Stimulated activated CD8-positive, alpha-beta memory T cell treated with anti-CD3 and anti-CD28 coated beads, Interleukin-15, amount 100 ng/mL, for 4 hours (primary cell): ENCODE measurements around the gene TAF1B.
"Not testable (repeated sequence)": the region's sequence is repeated elsewhere in the genome, so short reads cannot be mapped to it uniquely, and the experiment has no call there.

Experiments used
- DNase-seq, 2 donors: peaks; one replicate each; pipeline ENCODE4 v3.0.0-alpha.2; 2020; ENCODE audit warnings: low read depth in 2 of 2

Gene TAF1B

DNA sequence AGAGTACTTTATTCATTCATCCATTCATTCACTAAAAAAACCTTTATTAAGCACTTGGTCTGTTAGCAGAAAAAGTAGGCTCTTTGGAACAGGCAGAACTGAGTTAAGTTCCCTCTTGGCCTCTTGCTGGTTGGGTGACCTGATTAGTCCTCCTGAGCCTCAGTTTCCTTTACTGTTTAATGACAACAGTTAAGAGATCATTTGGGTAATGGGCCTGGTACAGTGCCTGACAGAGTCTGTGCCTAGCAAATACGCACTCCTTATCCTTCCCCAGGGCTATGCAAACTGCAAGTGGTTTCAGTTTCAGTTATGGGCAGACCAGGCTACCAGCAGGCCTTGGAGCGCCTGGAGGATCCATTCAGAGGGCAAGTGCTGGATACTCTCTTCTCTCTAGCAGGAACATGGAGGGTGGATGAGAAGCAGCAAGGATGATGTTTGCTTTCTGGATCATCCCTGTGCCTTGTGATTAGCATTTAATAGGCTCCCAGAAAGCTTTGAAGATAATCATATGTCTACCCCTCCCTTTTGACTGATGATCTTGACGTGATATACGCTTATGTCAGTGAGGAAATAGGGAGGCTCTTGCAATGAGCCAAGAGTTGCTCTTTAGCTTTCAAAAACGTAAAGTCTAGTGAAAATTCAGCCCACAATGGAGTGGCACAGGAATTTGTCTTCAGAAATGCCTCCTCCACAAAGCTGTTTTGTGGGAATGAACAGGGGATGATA, 12.4 kb upstream of the TAF1B start:
- no peak for DNase-seq

DNA sequence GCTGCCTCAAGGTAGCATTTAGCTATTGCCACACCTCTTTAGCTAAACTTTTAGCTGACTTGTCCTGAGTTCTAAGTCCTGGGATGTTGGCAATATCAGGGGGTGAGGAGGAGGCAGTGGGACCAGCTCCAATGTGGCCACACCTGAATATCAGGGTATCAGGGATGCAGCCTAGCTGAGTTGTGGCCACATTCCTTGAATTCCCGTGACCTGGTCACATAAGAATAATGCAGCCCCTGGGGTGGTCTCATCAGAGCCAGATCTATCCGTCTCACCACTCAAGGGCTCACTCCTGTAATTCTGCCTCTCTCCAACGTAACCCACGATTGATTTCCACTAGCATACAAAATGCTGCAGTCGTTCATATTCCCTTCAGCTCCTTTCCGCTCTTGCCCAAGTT, 11.6 kb upstream of the TAF1B start:
- no peak for DNase-seq

DNA sequence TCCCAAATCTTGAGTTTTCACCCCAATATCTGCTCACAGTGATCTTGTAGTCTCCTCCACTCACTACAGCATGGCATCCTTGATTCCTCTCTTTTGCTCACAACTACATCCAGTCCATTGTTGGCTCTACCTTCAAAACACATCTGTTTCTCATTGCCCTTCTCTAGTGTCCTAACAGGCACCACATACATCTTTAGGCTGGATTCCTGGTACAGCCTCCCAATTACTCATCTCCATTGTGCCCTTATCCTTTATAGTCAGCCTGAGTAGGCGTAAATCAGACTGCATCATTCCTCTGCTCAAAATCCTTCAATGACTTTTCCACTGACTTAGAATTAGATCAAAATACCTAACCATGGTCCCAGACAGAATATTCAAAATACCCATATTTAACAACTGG, 10.7 kb upstream of the TAF1B start:
- no peak for DNase-seq

DNA sequence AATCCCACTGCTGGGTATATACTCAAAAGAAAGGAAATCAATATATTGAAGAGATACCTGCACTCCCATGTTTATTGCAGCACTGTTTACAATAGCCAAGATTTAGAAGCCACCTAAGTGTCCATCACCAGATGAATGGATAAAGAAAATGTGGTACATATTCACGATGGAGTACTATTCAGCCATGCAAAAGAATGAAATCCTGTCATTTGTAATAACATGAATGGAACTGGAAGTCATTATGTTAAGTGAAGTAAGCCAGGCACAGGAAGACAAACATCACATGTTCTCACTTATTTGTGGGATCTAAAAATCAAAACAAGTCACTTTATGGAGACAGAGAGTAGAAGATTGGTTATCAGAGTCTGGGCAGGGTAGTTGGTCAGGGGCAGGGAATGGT, 8.2 kb upstream of the TAF1B start:
- DNase-seq: not testable (repeated sequence)

DNA sequence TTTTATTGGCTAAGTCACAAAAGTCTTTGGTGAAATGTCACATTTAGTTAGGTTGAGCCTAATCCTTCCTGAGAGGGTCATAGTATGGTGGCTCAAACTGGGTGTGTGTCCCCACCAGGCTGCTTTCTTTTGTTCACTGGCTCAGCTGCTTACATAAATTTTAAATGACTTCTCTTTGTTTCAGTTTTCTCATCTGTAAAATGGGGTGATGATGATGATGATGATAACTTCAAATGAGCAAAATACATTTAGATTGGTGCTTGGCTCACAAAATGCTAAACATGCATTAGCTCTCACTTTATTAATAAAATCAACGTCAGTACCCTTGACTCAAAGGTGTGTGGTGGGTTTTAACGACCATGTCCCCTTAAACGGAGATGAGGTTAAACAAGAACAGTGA, 7.2 kb upstream of the TAF1B start:
- no peak for DNase-seq

DNA sequence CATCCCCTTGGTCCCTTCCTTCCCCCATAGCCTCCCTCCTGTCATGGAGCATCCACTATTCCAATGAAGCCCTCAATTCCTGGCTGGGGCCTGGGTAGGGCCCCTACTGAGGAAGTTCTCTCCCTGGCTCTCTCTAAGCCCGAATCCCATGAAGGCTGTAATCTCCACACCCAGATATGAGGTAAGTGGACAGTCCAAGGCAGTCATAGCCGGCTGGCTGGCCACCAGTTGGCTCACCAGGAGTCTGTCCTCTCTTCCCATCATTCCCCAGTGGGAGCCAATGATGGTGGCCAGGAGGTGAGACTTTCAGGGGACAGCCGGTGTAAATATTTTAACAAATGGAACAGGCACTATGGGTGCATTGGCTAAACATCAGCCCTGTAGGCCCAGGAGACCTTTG, 6.8 kb upstream of the TAF1B start:
- no peak for DNase-seq

DNA sequence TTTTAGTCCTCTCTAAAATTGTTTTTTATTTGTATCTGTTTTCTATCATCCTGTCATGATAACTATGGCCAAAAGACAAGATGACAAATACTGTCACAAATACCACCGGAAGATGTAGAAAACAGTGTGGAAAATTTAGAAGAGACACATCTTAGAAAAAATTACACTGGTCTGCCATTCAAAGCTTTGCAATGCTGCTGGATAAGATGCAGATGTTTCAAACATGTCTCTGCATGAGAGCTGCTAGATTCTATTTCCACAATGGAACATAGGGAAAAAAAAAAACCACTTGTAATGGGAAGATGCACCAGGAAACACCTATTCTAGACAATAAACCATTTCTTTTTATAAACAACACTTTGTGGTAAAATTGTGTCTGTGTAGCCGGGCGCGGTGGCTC, 5.8 kb upstream of the TAF1B start:
- no peak for DNase-seq

DNA sequence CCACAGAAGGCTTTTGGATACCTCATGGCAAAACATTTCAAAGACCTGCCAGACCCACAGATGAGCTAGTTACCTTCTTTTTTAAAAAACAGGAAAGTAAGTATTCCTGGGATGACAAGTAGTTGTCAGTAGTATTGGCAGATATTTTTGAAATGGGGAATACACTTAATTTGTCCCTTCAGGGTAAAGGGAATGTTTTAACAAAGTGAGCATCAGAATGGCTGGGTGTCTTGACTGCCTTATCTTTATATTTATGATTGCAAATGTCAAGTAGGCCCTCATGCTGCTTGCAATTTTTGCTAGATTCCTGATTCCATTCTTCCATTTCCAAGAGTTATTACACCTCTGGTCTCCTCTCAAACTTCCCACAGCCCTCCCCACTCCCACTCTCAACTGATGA, 4.9 kb upstream of the TAF1B start:
- DNase-seq: no peak

DNA sequence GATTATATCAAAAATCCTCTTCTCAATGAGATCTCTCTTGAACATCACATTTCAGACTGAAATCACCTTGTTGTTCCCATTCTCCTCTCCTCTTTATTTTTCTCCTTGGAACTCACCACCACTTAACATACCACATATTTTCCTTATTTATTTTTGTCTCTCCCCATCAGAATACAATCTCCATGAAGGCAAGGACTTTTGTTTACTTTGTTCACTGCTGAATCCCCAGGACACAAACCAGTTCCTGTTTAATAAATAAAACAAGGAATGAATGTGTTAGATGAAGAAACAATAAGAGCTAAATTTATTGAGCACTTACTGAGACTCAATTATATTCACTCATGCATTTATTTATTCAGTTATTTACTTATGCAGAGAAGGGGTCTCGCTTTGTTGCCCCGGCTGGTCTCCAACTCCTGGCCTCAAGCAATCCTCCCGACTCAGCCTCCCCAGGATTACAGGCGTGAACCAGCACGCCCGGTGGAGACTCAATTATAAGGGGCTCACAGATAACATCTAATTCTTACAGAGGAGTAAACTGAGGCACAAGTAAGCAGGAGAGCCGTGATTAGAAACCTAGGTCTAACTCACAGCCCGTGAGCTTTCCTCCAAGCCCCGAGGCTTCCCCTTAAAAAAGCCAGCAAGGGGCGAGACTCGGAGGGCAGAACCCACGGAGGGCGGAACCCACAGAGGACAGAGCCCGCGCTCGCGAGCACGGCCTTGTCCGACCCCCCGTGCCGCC, 616 bp upstream of the TAF1B start:
- no peak for DNase-seq

DNA sequence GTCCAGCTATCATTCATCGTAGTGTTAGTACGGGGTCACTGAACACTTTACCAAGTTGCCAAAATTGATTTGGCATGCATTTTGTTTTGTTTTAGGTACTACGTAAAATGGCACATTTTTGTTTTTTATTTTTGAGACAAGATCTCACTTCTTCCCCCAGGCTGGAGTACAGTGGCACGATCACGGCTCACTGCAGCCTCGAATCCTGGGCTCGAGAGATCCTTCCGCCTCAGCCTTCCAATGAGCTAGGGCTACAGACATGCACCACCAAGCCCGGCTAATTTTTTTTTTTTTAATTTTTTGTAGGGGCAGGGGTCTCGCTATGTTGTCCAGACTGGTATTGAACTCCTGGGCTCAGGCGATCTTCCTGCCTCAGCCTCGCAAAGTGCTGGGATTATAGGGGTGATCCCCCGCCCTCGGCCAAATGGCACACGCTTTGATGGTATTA, 786 bp downstream of the TAF1B start:
- no peak for DNase-seq

DNA sequence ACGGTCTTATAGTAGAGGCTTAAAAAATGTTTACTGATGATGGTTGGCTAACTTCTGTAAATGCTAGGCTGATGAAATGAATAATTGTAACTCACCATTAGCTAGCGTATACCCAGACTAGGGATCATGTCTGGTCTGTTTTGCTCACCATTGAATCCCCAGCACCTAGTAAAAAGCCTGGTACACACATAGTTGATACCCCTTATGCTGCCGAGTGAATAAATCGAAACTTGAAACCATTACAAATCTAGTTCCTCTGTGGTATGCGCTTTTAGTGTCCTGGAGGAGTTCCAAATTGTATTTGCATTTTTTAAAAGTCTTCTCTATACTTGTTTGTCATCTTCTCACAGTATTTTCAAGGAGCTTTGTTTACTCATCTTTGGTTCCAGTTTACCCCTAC, 1.3 kb downstream of the TAF1B start:
- DNase-seq: no peak

DNA sequence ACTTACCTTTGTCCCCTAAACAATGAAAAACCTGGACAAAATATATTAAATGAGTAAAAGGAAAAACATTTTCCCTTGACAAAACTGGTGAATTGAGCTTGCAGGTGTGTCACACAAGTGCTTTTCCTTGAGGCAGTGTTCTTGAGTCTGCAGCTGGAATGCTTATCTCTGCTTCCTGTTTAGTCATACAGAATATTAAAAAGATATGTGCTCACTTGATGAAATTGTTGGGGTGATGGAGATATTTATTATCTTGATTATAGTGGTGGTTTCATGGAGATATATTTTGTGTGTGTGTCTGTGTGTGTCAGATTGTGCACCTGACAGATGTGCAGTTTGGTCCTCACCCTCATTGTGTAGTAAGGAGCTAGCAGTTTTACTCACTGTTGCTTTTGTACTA, 3.3 kb downstream of the TAF1B start:
- no peak for DNase-seq

DNA sequence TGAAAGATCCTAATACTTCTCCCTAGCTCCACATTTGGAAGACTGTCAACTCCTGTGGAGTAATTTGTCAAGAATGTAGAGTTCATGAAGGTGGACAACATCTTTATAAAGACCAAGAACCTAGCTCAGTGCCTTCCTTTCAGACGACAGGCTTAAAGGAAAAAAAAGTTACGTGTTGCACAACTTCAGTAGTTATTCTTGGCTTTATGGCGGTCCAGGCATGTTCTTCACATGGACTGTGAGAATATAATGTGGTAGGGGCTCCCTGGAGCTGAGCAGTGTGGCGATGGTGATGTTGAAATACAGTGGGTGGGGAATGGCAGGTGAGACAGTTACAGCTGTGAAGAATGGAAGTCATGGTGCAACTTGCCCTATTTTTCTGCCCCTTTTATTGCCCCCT, 3.9 kb downstream of the TAF1B start:
- no peak for DNase-seq

DNA sequence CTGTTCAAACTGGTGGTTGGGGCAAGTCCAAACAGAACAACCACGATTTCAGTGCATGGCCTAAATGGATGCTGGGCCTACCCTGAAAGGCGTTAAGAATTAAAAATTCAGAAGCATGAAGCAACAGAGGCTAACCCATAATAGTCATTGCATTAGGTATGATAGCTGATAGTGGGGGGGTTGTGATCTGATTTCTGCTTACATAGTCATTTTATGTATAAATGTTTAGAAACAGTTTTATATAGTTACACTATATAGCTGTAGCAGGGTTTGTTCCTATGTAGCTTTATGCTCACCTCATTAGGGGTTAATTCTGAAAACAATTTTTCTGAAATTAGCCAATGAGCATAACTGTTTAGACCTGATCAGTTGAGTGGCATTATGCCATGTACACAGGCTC, 9.6 kb downstream of the TAF1B start:
- DNase-seq: no peak

DNA sequence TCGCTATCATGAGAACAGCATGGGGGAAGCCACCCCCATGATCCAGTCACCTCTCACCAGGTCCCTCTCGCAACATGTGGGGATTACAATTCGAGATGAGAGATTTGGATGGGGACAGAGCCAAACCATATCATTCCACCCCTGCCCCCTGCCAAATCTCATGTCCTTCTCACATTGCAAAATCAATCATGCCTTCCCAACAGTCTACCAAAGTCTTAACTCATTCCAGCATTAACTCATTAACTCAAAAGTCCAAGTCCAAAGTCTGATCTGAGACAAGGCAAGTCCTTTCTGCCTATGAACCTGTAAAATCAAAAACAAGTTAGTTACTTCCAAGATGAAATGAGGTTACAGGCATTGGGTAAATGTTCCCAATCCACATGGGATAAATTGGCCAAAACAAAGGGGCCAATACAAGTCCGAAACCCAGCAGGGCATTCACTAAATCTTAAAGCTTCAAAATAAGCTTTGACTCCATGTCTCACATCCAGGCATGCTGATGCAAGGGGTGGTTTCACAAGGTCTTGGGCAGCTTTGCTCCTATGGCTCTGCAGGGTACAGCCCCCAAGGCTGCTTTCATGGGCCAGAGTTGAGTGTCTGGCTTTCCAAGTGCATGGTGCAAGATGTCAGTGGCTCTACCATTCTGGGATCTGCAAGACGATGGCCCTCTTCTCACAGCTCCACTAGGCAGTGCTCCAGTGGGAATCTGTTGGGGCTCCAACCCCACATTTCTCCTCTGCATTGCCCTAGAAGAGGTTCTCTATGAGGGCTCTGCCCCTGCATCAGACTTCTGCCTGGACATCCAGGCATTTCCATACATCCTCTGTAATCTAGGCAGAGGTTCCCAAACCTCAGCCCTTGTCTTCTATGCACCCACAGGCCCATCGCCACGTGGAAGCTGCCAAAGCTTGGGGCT, 14.8 kb downstream of the TAF1B start:
- DNase-seq: no peak

DNA sequence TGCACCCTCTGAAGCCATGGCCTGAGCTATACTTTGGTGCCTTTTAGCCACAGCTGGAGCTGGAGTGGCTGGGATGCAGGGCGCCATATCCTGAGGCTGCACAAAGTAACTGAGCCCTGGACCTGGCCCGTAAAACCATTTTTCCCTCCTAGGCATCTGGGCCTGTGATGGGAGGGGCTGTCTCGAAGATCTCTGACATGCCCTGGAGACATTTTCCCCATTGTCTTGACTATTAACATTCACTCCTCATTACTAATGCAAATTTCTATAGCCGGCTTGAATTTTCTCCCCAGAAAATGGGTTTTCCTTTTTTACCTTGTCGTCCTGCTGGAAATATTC, 15.4 kb downstream of the TAF1B start:
- DNase-seq: no peak

DNA sequence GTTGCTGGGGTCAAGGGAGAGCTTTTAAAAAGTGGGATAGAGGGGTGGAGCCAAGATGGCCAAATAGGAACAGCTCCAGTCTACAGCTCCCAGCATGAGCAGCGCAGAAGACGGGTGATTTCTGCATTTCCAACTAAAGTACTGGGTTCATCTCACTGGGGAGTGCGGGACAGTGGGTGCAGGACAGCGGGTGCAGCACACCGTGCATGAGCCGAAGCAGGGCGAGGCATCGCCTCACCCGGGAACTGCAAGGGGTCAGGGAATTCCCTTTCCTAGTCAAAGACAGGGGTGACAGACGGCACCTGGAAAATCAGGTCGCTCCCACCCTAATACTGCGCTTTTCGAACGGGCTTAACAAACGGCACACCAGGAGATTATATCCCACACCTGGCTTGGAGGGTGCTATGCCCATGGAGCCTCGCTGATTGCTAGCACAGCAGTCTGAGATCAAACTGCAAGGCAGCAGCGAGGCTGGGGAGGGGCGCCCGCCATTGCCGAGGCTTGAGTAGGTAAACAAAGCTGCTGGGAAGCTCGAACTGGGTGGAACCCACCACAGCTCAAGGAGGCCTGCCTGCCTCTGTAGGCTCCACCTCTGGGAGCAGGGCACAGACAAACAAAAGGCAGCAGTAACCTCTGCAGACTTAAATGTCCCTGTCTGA, 17.8 kb downstream of the TAF1B start:
- DNase-seq: not testable (repeated sequence)

DNA sequence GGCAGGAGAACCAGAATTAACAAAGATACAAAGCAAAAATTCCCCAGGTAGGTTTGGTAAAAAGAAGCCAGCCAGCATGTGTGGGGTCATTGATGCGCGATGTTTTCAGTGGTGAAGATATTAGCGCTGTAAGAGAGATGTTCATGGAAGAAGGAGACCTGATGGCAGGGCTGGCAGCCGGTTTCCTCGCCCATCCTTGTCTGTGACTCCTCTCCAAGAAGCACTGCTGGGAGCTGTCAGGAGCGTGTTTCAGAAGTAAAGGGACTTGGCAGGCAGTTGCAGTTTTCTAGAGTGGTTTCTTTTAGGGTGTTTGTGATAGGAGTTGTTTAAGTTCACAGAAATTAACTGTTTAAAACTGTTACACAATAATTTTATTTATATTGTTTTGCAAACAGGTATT, 24.6 kb downstream of the TAF1B start:
- DNase-seq: no peak

DNA sequence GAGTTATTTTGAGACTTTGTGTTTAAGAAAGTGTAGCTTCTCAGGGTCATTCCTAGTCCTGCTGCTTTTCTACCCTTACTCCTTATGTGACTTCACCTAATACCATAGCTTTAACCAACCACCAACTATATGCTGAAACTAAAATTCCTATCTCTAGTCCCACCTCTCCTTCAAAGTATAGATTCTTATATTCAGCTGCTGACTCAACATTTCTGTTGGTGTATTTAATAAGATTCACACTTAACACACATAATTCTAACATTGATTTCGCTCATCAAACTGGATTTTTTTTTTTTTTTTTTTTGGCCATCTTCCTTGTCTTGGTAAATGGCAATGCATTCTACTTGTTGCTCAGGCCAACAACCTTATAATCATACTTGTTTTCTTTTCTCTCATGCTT, 30.1 kb downstream of the TAF1B start:
- no peak for DNase-seq

DNA sequence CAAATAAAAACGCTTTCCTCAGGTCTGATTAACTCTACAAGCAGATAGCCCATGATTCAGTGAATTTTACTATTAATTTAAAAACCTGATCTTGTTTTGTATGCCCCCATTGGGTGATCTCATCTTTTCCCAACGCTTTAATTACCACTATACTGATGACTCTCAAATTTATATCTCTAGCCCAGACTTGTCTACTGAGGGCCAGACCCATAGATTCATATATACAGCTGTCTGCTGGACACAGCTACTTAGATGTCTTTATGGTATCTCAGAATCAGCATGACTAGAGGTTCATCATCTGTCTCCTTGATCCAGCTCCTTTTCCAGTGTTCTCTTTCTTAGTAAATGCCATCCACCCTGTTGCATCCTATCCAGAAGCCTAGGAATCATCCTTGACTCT, 33.8 kb downstream of the TAF1B start:
- no peak for DNase-seq

DNA sequence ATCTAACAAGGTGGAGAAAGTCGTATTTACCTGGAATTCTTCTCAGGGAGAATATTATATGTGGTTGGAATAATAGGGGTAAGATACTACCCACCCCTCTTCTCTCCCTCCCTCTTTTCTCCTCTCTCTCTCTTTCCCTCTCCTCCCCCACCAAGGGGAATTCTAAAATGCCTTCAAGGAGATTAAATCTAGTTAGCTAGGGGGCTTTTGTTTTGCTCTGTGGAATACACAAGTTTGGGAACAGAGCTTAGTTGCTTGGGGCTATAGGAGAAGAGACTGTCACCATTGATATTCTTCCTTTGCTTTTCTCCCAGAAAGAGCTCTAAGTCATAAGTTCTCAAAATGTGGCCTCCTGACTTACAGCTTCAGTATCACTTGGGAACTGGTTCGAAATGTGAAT, 34.5 kb downstream of the TAF1B start:
- no peak for DNase-seq
